HG03469 (cell line): ENCODE results near the gene SIRT7.

Experiments
- ATAC-seq: cut with Tn5 transposase; IDR thresholded peaks from one replicate; pipeline ENCODE4 v1.9.1; 2021; ENCODE audit warnings: mild to moderate bottlenecking, moderate library complexity, moderate number of reproducible peaks; ENCODE audit not compliant: unreplicated experiment

The SIRT7 gene

DNA sequence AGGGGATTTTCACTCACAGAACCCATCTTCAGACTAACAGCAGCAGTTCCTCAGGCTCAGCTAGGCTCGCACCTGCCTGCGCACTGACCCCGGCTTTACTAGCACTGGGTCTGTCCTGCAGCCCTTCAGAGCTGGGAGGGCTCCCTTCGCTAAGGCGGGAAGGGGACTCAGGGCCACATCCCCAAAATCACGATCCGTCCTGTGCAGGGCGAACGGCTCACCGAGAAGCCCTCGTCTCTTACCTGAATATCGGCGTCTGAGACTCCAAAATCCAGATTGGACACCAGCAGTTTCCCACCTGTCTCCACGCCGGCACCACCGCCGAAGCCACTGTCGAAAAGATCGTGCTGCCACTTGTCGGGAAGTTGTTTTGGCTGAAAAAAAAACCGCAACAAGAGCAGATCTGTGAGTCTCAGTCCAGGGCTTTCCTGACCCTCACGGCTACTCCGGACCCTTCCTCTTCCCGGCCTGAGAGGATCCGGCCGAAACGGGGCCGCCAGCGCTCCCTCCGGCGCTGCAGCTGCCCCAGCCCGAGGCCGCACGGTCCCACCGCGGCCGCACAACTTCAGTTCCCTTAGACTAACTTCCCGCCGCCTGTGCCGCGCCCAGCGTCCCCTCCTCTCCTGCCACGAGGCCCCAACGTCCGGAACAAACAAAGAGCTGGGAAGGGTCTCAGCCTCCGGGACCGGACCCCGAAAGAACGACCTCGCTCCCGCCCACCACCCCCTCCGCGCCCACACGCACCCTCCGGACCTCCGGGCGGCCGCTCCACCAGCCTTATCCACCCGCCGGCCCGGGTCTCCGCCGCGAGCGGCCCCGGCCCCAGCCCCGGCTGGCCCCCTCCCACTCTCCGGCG, 27.3 kb downstream of the SIRT7 start:
- no peak for ATAC-seq

DNA sequence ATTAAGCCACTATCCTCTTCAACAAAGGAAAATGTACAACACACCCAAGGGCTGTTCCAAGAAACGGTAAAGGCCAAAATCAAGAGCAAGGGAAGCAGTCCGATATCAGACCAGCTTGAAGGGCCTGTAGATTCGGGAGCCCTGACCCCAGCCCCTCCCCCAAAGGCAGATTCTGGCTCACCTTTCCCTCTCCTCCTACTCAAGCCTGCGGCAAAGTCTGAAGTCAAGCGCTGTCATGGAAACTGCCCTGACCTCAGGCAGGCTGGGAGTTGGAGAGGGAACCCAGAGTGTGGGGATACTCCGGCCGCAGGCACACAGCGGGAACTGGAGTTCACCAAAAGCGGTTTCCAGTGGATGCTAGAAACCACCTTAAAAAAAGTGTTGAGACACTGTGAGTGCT, 28.4 kb downstream of the SIRT7 start:
- ATAC-seq = no peak

DNA sequence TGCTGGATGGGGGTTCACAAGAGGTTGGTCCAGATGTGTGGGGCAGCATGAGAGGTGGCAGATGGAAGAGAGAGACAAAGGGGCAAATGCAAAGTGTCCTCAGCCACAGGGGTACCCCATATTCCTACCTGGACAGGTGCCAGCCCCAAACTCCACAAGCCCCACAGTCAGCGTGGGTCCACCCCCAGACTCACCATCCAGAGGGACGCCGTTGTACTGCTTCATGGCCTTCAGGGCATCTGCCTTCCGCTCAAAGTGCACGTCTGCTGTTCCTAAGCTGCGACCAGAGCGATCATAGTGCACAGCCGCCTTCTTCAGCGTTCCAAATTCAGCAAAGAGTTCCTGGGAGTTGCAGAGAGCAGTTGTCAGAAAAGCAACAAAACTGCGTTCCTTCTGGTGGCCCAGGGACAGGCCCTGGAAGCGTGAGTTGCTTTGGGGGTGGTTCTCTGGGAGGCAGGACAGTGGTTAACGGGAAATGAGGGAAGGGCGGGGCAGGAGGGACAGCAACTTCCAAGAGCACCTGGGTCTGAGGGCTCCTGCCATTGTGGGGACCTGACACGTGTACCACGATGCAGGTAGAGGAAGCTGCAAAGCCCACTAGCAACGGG, 28.9 kb downstream of the SIRT7 start:
- ATAC-seq = no peak

DNA sequence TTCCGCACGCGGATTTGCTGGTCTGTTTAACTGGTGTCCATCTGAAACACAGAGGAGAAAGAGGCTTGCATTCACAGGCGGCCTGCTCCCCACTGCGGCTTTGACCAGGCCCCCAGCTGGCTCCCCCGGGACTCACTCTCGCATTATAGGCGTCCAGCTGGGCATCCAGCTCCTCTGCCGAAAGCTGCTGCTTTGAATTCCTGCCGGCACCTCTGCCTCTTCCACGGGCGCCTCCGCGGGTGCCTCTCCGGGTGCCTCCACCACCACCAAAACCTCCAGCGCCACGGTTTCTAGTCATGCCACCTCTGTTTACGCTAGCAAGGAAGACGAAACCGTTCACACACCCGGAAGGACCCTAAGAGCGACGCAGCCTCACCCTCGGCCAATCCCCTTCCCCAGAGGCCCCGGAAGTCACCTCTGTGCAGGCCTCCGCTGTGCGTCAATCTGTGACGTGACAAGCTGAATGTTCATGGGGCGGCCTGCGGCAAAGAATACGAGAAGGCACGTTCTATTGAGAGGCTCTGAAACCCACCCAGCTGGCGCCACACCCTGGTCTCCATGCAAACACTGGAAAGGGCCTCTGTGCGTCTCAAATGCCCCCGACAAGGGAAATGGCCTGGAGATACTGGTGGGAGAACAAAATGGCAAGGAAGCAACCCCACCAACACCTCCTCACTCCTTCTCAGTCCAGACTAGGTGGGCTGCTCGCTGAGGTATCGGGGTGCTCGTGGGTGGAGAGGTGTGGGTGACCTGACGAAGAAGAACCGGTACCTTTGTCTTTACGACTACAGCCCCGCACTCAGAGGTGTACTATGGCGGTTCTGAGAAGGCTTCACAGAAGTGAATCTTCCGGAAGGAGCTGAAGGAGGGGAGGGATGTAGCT, 29.6 kb downstream of the SIRT7 start:
- no peak for ATAC-seq

DNA sequence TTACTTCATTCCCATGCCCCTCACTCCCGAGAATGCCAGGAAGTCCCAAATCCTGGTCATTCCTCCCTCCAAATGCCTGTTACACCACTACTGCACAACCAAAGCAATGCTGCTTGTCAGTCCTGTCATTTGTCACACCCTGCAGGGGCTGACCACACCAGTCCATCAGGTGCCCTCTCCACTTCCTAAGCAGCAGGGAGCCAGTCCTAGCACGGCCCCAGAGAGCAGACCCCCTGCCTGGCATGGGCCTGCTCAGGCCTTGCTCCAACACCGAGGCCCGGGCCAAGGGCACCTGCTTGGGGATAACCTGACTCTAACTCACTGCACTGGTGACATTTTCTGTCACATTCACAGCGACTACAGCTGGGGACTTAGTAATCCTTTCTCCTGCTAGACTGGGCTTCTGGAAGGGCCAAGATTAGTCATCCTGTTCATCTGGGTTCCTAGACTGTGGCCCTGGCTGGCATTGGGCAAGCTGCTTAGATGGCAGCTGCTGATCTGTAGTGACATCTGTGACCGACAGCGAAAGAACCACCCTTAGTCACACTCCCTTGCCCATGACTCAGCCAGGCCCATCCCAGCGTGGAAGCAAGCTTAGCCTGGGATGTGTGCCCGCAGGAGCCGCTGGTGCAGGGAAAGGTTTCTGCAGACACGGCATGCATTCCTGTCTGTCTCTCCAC, 32.0 kb downstream of the SIRT7 start:
- ATAC-seq = no peak

DNA sequence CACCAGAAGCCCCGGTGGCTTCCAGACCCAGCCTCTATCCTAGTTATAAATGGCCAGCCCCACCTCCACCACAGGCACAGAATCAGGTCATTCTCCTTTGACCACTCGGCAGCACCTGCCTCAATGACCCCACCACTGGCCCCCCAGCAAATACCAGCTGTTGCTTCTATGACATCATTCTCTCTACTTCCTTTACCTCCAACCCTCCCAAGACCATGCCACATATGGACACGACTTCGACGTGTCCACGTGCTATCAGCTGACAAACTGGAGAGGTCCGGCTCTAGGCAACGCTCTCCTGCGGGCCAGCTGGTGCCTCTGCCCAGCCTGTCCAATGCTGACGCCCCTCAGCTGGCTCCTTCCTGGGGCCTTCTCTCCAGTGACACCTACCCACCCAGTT, 32.5 kb downstream of the SIRT7 start:
- no peak for ATAC-seq

DNA sequence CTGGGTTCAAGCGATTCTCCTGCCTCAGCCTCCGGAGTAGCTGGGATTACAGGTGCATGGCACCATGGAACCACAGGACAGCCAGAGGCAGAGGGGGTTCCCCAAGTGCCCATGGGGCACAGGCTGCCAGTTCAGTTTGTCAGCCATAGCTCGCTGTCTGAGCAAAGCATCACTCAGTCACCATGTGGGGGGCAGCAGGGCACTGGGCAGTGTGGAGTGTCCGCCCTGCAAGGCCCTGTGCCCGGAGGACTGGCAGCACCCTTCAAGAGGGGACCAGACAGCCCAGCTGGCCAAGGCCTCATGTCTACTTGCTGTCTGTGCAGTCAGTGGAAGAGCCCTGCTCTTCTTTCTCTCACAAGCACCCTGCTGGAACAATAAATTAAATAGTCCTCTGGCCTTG, 33.0 kb downstream of the SIRT7 start:
- no peak for ATAC-seq

DNA sequence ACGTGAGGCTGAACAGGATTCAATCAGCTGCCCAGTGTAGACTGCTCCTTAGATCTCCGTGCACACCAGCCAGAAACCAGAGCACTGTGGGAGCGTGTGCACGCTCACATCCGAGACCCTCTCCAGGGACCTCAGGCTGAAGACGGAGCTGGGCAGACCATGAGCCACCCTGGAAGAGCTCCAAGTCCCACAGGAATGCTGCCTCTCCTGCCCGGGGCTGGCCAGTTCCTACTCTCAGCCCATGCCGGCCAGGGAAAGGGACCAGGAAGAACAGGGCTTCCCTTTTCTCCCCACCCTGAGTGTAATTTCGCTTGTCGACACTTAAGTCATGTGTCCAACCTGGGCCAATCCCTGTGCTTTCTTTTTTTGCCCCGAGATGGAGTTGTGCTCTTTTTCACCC, 33.5 kb downstream of the SIRT7 start:
- no peak for ATAC-seq

DNA sequence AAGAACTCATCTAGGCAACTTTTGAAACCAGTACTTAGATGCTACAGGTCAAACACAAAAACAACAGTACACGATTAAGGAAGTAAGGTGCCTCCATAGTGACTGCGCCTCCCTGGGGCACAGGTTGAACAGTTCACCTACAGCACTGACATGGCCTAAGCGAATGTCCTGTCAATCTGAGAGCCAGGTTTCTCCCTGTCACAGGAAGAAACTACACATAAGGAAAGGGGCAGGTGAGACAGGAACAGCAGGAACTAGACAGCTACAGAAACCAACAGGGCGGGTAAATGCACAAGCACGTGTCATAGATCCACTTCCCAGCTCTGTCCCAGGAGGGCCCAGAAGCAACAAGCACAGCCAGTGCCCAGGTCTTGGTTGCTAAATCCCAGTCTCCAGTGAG, 38.9 kb downstream of the SIRT7 start:
- ATAC-seq = no peak

DNA sequence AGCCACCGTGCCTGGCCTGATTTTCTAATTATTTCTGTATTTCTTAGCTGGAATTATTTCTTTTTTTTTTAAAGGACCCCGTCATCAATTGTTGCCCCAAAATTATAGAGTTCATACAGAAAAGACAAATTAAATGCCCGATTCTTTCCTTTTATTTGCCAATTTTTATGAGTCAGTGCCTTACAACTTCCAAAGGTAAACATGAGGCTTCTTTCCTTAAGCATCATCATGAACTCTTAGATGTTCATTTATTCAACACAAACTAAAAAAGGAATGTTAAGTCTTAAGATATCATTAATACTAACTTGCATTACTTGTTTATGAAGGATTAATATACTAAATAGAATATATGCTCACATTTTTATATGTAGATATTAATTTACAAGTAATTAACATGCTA, 39.7 kb downstream of the SIRT7 start:
- no peak for ATAC-seq

DNA sequence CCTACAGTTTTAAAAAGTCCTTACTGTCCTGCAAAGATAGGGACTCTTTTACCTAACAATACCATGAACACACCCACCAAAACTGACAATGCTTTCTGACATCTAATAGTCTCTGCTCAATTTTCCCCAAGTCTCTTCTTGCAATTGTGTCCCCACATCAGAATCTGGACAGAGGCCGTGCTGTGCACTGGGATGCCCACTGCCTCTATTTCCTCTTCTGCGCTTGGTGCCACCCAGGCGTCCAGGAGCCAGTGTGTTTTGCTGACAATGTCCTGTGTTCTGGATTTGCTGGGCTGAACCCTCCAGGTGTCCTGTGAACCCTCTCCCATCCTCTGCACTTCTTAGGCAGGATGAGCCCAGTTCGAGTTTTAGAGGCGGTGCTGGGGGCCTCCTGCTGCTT, 40.4 kb downstream of the SIRT7 start:
- no peak for ATAC-seq

DNA sequence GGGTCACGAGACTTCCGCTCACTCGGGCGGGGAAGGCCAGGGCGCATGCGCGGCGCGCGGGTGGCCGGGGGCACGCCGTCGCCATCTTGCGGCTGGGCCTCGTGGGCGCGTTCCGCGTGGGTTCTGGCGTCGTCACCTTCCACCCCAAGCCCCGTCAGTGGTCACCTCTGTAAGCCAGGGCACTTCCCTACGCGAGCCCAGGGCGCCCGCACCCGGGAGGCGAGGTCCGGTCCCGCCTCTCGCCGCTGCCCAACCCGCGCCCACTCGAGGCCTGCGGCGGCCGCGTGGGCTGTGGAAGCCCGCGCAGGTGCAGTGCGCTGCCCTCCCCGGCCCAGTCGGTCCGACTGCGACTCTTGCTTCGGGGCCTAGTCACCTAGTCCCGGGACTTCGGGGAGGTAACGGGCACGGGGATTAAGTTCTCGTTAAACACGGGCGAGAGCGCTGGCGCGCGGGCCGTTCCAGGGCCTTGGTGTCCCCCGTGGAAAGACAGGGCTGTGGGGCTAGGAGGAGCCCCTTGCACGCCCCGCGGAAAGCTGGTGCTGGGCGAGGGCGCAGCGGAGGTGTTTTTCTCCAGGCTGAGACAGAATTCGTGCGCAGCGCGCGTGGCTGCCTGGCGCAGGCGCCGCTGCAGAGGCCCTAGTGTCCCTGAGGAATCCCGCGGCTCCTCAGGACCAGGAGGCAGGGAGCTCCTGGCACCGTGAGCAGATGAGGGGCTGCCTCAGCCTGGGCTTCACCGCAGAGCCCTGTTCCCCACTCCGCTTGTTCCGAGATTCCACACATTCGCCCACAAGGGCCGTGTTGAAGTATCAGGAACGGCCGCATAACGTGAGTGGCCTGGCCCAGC, 46.4 kb downstream of the SIRT7 start:
- ATAC-seq = no peak

DNA sequence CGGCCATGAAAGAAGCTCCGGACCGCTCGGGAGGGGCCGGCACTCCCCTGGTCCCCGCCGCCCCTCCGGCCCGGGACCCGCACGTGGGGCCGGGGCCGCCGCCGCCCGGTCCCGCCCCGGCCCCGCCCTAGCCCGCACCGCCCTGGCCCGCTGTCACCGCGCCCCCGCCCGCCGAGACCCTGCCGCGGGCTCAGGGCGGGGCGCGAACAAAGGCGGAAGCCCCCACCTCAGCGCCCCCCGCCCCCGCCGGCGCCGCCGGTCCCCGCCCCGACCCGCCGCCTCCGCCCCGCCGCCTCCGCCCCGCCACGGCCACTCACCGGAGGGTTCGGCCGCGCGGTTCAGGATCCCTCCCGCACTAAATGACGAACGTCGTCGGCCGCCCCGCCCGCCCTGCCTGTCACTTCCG, 47.0 kb downstream of the SIRT7 start, which contains the start of gene ARHGDIA:
Gene ARHGDIA (minus strand): TSS at position 357 of the 406 bp plus-strand sequence. CDS start 1,407 bp downstream, outside the sequence.
- no peak for ATAC-seq

DNA sequence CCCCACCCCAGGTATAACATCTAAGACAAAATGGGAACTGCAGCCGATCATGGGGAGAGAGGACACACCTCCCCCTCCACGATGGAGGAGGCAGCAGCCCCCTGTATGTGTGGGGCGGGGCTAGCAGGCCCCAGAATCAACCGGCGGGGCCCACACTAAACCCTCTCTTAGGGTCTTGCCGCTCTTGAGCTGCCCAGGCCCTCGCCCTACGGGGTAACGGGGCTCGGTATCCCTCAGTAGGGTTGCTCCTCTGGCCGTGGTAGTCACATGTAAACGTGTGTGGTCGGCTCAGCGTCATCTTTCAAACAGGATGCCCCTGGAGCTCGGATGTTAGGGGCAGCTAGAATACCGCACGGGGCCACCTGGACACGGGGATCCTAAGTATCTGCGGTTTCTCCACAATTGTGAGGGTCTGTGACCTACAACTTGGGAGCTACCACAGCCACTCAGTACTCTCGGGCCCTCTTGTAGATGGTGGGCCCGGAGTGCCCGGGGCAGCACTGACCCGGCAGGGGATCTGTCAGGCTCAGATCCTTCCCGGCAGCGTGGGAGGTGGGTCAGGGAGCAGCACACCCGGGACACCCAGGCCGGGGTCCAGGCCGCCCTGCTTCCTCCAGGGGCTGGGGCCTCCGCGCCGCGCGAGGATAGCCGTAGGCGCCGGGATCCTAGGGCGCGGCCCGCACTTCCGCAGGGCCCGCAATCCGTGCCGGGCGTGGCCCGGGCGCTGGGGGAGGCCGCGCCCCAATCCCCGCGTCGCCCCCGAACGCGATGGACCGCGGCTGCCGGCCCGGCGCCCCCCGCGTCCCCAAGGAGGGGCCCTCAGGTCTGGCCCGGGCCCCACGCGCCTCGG, 47.6 kb downstream of the SIRT7 start:
- no peak for ATAC-seq

DNA sequence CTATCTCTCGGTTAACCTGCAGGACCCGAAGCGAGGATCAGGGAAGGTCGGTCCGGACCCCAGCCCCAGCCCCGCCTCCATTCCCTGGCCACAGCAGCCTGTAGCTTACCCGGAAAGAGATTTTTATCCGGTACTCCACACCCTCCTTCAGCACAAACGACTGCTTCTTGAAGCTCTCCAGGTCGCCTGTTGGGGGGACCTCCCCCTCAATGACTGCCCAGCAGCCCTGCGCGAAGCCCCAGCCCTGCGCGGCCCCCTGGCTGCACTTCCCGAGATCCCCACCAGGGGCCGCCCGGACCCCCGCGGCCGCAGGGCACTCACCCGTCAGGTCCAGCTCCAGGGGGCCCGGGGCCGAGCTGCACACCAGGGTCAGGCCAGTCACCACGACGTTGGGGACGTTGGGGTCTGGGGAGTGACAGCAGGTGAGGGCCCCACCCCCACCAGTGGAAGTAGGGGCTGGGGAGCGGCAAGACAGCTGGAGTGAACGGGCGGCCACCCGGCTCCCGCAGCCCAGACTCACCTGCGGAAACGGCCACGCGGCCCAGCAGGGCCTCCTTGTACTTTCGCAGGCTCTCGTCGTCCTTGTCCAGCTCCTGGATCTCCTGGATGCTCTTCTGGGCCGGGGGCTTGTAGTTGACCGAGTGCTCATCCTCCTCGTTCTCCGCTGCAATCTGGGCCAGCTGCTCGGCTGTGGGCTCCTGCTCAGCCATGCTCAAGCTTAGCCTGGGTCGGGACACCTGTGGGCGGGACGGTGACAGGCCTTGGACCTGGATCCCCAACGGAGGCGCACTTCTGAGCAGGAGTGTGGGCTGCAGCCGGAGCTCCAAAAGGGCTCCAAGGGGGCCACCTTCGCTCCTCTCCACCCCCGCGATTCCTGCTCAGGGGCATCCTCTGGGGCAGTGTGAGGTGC, 48.5 kb downstream of the SIRT7 start:
- ATAC-seq = no peak

DNA sequence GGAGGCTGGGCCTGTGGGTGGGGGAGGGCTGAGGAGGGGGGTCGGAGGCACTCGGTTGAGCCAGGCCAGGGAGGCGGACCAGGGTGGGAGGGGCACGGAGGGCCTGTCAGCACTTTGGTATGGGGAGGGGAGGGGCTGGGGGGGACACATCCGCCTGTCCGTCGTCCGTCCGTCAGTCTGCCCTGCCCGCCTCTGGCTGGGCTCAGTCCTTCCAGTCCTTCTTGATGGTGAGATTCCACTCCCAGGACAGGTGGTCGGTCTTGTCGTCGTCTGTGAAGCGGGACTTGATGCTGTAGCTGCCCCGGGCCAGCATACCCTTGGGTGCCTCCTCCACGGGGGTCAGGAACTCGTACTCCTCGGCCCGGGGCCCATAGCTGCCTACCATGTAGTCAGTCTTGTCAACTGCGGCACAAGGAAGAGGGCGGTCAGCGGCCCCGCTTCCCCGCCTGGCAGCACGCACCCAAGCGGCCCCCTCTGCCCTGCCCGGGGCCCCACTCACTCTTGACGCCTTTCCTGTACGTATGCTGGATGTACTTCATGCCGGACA, 49.2 kb downstream of the SIRT7 start:
- no peak for ATAC-seq

DNA sequence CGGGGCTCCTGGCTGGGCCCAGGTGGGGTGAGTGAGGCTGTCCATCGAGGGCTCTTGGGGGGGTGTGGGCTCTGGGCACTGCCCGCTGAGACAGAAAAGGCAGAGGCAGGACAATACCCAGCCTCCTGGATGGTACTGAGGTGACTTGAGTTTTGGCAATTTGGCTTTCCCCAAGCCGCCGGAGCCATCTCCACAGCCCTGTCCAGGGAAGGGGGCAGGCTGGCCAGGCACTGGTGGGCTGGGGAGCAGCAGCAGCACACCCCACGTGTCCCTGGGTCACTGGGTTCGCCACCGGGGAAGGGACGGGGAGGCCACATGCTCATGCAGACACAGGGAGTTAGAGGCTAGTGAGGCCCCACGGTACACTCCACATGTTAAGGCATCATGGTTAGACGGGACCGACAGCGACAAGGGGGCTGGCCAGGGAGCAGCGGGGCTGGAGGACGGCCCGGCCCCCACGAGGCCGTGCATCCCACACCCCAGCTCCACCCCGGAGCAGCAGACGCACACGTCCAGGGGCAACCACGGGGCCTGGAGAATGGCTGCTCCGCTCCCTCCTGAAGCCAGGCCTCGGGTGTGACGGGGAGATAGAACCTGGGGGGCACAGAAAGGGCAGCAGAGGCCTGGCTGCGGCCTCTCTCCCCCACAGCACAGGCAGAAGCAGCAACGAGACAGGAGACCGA, 49.8 kb downstream of the SIRT7 start:
- no peak for ATAC-seq
